Activated CD4-positive, alpha-beta T cell treated with anti-CD3 and anti-CD28 coated beads for 4 hours (primary cell): ENCODE data around the gene FARS2.

ENCODE experiments used
- DNase-seq, 2 donors: peaks; one replicate each; pipeline ENCODE4 v3.0.0-alpha.2; 2020

The FARS2 gene

DNA sequence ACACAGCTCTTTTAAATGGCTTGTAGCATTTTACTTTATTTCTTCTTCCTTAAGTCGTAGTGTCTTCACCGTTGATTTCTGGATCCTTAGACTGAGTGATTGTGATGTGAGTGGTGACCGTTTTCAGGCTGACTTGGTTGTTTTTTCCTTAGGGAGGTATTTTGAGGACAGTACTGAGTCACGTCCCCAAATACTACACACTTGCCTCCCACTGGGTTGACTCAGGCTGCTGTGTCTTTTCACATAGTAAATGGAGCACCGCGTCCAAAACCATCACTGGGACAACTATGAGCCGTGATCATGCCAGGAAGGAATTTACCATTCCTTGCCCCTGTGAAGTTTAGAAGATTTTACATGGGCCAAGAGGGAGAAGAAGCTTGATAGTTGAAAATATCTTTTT, 174.1 kb downstream of the FARS2 start:
- DNase-seq: no peak

GRCh38 chr6:5438922-5439584, 177.7 kb downstream of the FARS2 start:
- no peak for DNase-seq

- no peak for DNase-seq
Observed at GRCh38 chr6:5439749-5440148, 178.4 kb downstream of the FARS2 start.

DNA sequence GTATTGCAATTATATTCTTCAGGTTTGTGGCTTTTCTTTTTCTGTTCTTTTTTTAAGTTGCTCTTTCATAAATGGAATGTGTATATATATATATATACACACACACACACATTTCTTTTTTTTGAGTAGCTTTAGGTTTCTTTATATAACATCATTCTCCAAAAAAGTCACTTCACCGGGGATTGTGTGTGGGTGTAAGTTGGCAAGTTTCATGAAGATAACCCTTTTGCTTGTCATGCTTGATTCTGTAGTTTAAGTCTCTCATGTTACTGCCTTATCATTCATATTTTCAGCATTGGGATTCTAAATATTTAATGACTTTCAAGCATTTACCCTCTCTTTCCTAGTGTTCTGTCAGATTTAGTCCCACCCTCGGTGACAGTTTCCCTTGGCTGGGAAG, 181.0 kb downstream of the FARS2 start:
- DNase-seq: no peak

- DNase-seq: no peak
Observed at GRCh38 chr6:5442916-5443315, 181.6 kb downstream of the FARS2 start.

DNA sequence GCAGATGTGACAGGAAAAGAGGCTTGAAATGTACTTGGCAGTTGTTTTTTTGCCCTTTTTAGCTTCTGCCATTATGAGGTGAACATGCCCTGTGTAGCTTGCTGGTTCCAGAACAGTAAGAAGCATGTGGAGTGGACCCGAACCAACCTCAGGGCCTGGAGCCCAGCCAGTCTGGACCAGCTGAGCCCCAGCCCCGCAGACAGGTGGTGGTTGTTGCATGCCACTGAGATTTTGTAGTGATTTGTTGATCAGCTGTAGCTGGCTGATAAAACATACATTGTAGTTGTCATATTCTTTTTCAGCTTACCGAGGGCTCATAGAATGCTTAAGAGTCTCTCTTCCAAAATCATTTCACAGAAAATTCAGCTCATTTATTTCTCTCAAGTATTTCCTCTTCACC, 182.2 kb downstream of the FARS2 start:
- DNase-seq: no peak

- DNase-seq: no peak
Observed at GRCh38 chr6:5446362-5447075, 185.2 kb downstream of the FARS2 start.

- no peak for DNase-seq
Observed at GRCh38 chr6:5447921-5448320, 186.6 kb downstream of the FARS2 start.

DNA sequence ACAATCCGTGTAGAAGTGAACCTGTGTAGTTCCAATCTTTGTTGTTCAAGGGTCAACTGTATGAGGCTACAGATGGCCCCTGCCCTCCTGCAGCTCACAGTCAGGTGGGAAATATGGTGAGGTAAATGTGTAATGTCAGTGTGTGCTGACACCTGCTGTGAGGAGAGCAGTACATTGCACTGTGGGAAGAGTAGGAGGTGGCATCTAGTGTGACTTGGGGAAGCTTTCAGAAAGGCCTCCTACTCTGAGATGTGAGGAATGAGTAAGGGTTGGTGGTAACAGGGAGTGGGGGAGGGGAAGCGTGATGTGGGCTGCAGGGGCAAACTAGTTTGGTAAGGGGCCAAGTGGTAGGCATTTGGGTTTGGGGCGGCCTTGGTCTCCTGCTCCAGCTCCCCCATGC, 188.8 kb downstream of the FARS2 start:
- DNase-seq: no peak

DNA sequence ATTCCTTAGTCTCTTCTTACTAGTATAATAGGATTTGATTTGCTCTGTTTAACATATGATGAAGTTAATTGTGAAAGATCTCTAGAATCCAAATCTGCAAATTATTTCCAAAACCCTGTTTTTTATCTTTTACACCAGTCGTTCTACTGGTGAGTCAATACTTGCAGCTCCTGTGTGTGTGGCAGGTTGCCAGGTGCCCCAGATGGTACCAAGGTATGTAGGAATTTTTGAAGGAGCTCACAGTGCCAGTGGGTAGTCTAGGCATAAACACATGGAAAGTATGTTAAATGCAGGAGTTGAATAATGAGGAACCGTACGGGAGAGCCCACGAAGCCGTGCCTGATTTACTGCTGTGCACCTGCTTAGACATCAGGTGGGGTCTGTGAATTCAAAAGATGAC, 192.2 kb downstream of the FARS2 start:
- DNase-seq: no peak

GRCh38 chr6:5455142-5455541, 193.8 kb downstream of the FARS2 start:
- no peak for DNase-seq

DNA sequence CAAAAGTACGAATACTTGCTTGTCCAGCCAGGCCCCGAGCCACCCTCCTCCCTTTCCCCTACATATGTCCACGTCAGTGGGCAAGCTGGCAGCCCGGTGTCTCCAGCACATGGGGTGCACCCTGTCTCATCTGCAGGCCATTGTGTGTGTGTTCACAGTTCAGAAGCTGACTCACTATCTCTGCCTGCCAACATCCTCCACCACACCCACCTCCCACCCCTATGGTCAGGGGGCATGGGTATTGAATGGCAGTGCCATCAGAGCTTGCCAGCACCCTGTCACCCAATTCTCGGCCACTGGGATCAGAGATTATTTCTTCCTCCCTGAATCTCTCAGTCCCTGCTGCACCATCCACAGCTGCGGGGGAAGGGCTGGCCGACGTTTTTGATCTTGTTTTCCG, 195.7 kb downstream of the FARS2 start:
- DNase-seq: no peak

DNA sequence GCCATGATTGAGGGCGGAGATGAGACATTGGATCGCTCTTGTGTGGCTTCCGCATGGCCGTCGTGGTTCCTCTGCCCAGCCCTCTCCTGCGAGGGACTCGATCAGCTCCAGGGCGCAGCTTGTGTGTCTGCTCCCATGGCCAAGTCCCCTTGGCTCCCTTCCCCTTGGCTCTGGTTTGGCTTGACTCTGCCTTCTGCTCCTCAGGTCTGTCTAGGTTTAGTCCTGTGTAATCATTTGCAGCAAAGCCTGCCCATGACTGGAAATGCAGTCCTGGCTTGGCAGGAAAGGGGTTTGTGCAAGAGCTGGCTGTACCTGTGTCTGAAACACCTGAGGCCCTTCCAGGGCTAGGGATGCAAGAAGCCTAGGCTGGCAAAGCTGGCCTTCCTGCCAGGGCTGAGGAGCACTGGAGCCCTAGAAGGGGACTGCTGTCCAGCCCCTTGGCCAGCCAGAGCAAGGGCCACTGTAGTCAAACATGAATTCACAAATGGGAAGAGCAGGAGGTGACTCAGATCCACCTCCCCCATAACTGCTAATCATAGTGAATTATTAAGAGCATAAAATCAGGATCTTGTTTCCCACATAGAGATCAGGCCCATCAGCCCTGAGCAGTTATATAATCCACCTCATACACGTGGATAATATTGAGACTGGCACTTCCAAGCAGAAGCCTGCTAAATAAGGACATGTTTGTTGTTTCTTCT, 196.8 kb downstream of the FARS2 start:
- DNase-seq: no peak

DNA sequence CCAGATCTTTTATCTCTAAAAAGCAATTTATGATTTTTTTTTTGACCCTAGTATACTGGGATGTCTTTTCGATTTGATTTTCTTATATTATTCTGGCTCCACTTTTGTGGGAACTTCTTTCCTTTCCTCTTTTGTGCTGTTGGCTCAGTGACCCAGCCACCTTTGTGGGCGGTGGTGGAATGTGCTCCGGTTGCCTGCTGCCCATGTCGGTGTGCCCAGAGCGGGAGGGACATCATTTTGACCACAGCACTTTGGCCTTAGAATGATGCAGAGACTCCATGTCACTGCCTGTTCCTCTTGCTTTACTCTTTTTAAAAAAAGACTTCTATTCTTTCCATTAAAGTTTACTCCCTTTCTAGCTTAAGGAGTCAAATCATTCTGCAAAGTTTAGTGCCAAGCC, 198.0 kb downstream of the FARS2 start:
- DNase-seq: no peak

DNA sequence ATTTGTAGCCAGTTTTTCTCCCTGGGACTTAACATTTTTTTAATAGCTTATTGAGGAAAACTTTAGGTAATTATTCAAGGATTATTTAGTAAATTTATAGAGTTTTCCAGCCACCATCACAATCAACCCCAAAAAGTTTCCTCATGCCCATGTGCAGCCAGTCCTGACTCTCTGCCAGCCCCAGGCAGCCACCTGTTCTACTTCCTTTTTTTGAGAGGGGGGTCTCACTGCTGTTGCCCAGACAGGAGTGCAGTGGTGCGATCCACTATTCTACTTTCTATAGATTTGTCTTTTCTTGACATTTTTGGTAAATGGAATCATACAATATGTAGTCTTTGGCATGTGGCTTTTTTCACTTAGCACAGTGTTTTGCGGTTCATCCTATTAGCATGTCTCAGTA, 200.1 kb downstream of the FARS2 start:
- DNase-seq: no peak

- DNase-seq: no peak
Observed at GRCh38 chr6:5462856-5463255, 201.5 kb downstream of the FARS2 start.

DNA sequence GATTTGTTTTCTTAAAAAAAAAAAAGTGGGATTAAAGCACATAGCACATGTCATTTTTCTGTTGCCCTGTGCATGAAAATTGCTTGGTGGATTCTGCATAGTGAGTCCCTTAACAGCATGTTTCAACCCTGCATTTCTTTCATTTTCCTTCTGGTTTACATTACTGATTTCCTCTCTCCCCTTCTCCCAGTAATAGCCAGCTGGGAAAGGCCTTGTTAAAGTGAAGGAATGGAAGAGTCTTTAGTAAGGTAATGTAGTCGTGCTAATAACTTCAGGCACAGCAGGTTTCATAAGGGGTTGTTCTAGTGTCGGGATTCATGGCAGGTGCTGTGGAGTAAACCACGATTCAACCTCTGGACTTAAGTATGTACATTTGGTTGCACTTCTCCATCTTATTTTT, 202.4 kb downstream of the FARS2 start:
- DNase-seq: no peak

- DNase-seq: no peak
Observed at GRCh38 chr6:5464099-5464885, 203.0 kb downstream of the FARS2 start.

- DNase-seq: no peak
Observed at GRCh38 chr6:5466281-5467136, 205.2 kb downstream of the FARS2 start.

DNA sequence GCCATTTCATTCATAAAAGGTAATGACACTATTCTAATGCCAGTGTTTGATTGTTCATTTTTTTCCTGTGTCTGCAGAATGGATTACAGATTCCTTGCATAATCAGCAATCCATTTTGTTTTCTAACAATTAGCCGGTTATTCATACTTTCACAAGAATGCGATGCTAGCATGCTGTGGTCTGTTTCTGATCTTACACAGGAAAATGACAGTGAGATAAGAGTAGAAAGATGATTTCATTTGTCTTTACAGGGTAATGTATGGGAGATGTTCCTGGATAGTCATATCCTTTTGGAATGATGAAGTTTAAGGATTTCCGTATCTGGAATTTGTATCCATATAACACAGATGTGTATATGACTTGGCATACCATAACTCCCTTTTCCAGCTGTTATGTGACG, 207.3 kb downstream of the FARS2 start:
- DNase-seq: no peak

DNA sequence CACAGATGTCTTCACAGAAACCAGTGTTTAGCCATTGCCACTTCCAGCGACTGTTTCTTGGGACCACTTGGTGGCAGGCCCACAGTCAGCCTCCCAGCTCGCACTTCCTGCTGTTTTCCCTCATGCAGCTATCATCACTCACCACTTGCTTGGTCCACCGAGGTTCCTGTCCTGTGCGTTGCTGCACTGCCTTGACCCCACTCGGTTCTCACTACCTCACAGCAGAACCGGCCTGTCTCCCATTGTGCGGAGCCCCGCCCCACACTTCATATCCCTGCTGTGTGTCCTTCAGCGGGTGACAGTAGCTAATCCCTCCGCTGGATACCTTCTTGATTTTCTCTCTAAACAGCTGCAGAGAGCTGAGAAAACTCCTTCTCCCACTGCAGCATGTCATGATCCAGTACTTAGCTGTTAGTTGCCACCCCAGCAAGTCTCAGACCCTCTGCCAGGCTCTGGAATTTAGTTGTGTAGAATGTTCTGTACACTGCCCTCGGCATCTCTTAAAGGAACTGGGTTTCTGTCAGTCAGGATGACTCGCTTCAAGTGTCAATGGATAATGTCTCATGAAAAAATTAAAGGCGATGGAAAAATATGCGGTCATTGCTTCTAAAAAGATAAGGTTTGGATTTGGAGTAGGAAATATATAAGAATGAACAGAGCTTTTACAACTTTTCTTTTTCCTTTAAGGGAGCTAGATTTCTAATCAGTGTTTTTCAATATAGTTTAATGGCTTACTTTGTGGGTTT, 208.0 kb downstream of the FARS2 start:
- DNase-seq: no peak

DNA sequence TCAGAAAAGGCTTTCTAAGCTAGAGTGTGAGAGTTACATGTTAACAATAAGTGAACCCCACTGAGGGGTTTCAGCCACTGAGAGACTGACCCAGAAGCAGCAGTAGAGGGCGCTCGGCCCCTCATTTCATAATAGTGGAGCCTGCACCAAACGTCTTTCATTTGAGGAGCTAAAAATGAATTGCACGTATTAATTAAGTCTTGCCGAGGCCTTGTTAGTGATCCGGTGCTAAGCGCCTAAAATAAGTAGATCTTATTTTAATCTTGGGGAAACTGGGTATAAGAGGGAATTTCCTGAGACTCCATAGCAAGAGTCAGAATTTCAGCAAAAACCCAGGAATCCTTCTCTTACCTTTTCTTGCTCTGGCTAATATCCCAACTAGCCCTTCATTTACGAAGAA, 209.7 kb downstream of the FARS2 start:
- DNase-seq: peak; percentile 37 to 54
